WTC11 (cell line): ENCODE results near the gene TUBA4B.

Source experiments
- CTCF ChIP-seq: fragments of 200-600 bp; IDR thresholded peaks from 2 replicates; pipeline ENCODE4 v1.8.0; 2022; ENCODE audit warnings: antibody characterized with exemption
- FOXJ3 ChIP-seq: sonication (generic); formaldehyde crosslinking; IDR thresholded peaks from 2 replicates; pipeline ENCODE4 v1.9.0; 2021; ENCODE audit warnings: missing genetic modification reagents, mild to moderate bottlenecking, borderline replicate concordance
- FOXK1 ChIP-seq: sonication (generic); formaldehyde crosslinking; IDR thresholded peaks from 2 replicates; pipeline ENCODE4 v1.8.0; 2022; ENCODE audit warnings: mild to moderate bottlenecking, moderate library complexity, missing genetic modification reagents
- NR3C1 ChIP-seq: sonication (generic); formaldehyde crosslinking; conservative IDR thresholded peaks from 2 replicates; pipeline ENCODE4 v1.8.1; 2023; ENCODE audit warnings: low read depth, mild to moderate bottlenecking, missing genetic modification reagents
- OVOL2 ChIP-seq: fragments of 250-450 bp; sonication (Bioruptor Pico); IDR thresholded peaks from 2 replicates; pipeline ENCODE4 v1.9.0; 2021; ENCODE audit warnings: mild to moderate bottlenecking, borderline replicate concordance
- RORB ChIP-seq: fragments of 250-450 bp; sonication (Bioruptor Pico); IDR thresholded peaks from 2 replicates; pipeline ENCODE4 v1.9.0; 2021; ENCODE audit warnings: mild to moderate bottlenecking
- SP1 ChIP-seq: sonication (generic); formaldehyde crosslinking; conservative IDR thresholded peaks from 2 replicates; pipeline ENCODE4 v1.8.1; 2022; ENCODE audit warnings: missing genetic modification reagents
- ZNF138 ChIP-seq: sonication (generic); formaldehyde crosslinking; conservative IDR thresholded peaks from 2 replicates; pipeline ENCODE4 v1.8.1; 2022; ENCODE audit warnings: mild to moderate bottlenecking, moderate library complexity, missing genetic modification reagents
- ZNF671 ChIP-seq: fragments of 250-450 bp; sonication (Bioruptor Pico); IDR thresholded peaks from 2 replicates; pipeline ENCODE4 v1.8.0; 2021; ENCODE audit warnings: mild to moderate bottlenecking
- TF ChIP-seq, protein P1 (sequence below): sonication (generic); formaldehyde crosslinking; IDR thresholded peaks from 2 replicates; pipeline ENCODE4 v1.8.1; 2023; ENCODE audit warnings: mild to moderate bottlenecking, missing genetic modification reagents, borderline replicate concordance
- TF ChIP-seq, protein P2 (sequence below): sonication (generic); formaldehyde crosslinking; IDR thresholded peaks from 2 replicates; pipeline ENCODE4 v1.8.0; 2022; ENCODE audit warnings: mild to moderate bottlenecking, missing genetic modification reagents
- TF ChIP-seq, protein P3 (sequence below): sonication (generic); formaldehyde crosslinking; IDR thresholded peaks from 2 replicates; pipeline ENCODE4 v1.8.1; 2023; ENCODE audit warnings: mild to moderate bottlenecking, missing genetic modification reagents, moderate library complexity
- TF ChIP-seq, protein P4 (sequence below): fragments of 250-450 bp; sonication (Bioruptor Pico); IDR thresholded peaks from 2 replicates; pipeline ENCODE4 v2.1.2; 2022; ENCODE audit warnings: mild to moderate bottlenecking, moderate library complexity

DNA sequence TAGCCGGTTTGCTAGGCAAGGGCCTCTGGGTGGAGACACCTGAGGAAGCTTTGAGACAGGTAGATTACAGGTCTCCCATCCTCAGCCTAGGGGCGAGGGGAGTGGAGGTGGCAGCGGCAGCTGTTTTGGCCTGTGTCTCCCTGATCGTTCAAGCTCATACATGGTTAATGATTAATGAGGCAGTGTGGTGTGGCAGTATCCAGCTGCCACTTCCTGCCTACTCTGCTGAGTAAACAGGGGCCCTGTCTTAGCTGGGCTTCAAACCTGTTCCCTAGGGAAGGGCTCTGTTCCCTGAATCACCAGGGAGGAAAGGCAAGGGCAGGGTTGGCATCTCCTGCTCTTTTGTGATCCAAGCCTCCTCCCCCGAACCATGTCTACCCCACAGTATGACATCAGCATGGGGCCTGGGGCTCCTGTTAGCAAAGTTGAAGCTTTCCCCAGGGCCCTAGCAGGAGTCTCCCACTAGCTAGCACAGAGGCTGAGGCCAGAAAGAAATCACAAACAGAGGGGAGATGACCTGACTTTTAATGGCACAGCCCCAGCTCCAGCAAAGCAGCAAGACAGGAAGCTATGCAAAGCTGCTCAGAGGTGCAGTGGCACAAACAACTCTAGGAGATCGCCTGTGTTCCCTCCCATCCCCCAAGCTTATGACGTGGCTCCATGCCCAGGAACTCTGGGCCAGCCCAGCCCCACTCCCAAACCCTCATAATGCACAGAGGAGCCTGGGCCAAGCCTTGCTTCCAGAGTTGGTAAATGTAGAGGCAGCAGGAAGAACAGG lies 3.7 kb upstream of the TUBA4B start:
- TF ChIP-seq FOXJ3 (CRISPR knock-in tag) (no peak), ZNF138 (CRISPR knock-in tag) (no peak), CTCF (no peak), OVOL2 (CRISPR knock-in tag) (no peak), RORB (CRISPR knock-in tag) (no peak), SP1 (CRISPR knock-in tag) (no peak), FOXK1 (no peak), NR3C1 (CRISPR knock-in tag) (no peak), ZNF671 (no peak)
- TF ChIP-seq, protein P1, sequence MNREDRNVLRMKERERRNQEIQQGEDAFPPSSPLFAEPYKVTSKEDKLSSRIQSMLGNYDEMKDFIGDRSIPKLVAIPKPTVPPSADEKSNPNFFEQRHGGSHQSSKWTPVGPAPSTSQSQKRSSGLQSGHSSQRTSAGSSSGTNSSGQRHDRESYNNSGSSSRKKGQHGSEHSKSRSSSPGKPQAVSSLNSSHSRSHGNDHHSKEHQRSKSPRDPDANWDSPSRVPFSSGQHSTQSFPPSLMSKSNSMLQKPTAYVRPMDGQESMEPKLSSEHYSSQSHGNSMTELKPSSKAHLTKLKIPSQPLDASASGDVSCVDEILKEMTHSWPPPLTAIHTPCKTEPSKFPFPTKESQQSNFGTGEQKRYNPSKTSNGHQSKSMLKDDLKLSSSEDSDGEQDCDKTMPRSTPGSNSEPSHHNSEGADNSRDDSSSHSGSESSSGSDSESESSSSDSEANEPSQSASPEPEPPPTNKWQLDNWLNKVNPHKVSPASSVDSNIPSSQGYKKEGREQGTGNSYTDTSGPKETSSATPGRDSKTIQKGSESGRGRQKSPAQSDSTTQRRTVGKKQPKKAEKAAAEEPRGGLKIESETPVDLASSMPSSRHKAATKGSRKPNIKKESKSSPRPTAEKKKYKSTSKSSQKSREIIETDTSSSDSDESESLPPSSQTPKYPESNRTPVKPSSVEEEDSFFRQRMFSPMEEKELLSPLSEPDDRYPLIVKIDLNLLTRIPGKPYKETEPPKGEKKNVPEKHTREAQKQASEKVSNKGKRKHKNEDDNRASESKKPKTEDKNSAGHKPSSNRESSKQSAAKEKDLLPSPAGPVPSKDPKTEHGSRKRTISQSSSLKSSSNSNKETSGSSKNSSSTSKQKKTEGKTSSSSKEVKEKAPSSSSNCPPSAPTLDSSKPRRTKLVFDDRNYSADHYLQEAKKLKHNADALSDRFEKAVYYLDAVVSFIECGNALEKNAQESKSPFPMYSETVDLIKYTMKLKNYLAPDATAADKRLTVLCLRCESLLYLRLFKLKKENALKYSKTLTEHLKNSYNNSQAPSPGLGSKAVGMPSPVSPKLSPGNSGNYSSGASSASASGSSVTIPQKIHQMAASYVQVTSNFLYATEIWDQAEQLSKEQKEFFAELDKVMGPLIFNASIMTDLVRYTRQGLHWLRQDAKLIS, result no peak
- TF ChIP-seq, protein P2, sequence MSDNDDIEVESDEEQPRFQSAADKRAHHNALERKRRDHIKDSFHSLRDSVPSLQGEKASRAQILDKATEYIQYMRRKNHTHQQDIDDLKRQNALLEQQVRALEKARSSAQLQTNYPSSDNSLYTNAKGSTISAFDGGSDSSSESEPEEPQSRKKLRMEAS (CRISPR knock-in tag), result no peak
- TF ChIP-seq, protein P3, sequence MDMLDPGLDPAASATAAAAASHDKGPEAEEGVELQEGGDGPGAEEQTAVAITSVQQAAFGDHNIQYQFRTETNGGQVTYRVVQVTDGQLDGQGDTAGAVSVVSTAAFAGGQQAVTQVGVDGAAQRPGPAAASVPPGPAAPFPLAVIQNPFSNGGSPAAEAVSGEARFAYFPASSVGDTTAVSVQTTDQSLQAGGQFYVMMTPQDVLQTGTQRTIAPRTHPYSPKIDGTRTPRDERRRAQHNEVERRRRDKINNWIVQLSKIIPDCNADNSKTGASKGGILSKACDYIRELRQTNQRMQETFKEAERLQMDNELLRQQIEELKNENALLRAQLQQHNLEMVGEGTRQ (CRISPR knock-in tag), result no peak
- TF ChIP-seq, protein P4, sequence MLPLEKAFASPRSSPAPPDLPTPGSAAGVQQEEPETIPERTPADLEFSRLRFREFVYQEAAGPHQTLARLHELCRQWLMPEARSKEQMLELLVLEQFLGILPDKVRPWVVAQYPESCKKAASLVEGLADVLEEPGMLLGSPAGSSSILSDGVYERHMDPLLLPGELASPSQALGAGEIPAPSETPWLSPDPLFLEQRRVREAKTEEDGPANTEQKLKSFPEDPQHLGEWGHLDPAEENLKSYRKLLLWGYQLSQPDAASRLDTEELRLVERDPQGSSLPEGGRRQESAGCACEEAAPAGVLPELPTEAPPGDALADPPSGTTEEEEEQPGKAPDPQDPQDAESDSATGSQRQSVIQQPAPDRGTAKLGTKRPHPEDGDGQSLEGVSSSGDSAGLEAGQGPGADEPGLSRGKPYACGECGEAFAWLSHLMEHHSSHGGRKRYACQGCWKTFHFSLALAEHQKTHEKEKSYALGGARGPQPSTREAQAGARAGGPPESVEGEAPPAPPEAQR (CRISPR knock-in tag), result no peak
